ENCODE results near the gene SRD5A2.

- TF ChIP-seq CTCF (IDR thresholded peaks at IDR 0.05) (no peak), EZH2 (IDR thresholded peaks at IDR 0.05; ENCODE audit: borderline replicate concordance, insufficient read depth, low read depth, low read length, poor library complexity, severe bottlenecking) (no peak)
Measured at GRCh38 chr2:31474296-31474695, 106.4 kb downstream of the SRD5A2 start.
